Activated CD4-positive, alpha-beta T cell treated with anti-CD3 and anti-CD28 coated beads for 1 hour (primary cell): ENCODE data around the gene ELP6.
"Not testable (repeated sequence)": the region's sequence is repeated elsewhere in the genome, so short reads cannot be mapped to it uniquely, and the experiment has no call there.

Source experiments
- DNase-seq: peaks from one replicate; pipeline ENCODE4 v3.0.0-alpha.2; 2020

Gene ELP6

DNA sequence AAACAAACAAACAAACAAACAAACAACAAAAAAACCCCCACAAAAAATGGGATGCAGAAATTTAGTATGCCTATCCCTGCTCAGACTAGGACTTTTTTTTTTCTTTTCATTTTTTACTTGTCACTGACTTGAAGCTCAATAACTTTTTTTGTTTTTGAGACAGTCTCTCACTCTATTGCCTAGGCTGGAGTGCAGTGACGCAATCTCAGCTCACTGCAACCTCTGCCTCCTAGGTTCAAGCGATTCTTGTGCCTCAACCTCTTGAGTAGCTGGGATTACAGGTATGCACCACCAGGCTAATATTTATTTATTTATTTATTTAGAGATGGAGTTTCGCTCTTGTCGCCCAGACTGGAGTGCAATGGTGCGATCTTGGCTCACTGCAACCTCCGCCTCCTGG lies 8.2 kb downstream of the ELP6 start:
- DNase-seq = not testable (repeated sequence)

DNA sequence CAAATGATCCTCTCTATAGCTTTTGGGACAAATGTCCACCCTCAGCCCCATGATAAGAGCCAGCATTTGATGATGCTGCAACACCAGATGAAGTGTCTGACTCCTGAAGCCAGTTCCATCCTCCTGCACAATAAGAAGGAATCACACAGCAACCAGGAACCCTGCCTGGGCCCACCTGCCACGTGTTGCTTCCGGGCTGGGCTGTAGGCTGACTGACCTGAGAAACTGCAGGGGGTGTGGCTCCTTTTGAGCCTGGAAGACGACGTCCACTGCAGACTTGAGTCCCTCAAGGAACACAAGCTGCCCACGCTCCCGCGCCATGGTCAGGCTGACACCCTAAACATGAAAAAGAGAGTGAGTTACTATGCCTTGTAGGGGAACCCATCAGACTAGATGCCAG lies 9.4 kb downstream of the ELP6 start:
- no peak for DNase-seq

DNA sequence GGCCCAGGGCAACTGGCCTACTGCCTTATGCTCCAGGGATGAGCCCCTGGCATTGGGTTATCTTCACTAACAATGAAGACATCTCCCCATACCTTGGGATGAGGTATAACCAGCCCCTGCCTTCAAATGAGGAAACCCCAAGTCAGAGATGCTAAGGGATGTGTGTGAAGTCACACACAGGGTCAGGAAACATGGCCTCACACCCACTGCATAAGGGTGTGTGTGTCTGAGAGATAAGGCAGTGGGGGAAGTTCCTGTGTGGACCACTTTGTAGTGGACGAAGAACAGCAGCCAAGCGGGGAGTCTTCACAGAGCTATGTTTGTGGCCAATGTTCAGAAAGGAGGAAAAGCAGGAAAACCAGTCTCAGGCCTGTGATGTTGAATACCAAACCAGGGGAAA lies 10.5 kb downstream of the ELP6 start:
- no peak for DNase-seq

DNA sequence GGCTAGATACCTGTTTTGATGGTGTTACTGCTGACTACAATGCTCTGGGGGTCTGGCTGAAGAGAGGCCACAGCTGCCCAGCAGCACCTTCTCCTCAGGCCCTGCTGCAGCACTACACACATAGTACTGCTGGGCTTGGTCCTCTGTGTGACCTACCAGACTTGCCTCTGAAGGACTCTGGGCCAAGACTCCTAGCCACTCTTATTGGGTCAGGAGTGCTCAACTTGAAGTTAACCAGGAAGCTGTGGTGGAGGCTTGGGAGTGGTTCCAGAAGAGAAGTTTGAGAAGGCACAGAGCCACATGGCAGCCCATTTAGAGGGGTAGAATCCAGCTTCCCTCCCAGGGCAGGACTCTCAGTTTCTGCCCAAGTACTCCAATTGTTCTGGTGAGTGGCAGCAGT lies 16.6 kb downstream of the ELP6 start:
- DNase-seq = no peak

DNA sequence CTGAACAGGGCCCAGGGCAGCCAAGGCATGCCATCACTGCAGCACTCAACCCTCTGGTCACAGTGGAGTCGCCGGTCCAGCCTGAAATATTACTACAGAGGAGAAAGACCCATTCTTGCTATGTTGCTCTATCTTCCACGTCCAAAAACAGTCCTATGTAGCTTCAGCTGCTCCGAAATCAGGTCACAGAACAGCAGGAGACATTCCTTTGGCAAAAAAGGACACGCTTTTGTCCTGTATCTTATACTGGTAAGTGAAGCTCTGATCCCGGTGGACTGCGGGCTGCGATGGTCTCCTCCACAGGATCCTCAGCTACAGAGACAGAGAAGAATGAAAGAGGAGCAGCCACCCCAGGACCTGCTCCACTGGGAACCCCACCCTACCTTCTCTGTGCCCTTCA lies 17.6 kb downstream of the ELP6 start:
- no peak for DNase-seq

DNA sequence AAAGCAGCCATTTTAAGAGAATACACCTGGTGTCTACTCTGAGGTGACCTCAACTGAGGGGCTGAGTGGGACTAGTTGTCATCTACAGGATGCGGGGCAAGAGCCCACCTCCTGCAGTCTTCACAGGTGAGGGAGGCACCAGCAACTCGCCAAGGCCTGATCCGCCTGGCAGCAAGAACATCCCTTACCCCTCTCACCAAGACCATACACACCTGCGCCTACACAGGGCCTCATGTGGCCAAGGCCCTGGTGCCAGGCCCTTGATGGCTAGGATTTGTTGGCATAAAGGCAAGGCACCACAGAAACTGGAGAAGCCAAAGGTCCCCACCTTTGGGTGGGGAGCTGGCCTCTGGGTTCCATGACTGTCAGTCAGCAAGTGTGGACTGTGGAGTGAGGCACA lies 18.4 kb downstream of the ELP6 start:
- DNase-seq = no peak

DNA sequence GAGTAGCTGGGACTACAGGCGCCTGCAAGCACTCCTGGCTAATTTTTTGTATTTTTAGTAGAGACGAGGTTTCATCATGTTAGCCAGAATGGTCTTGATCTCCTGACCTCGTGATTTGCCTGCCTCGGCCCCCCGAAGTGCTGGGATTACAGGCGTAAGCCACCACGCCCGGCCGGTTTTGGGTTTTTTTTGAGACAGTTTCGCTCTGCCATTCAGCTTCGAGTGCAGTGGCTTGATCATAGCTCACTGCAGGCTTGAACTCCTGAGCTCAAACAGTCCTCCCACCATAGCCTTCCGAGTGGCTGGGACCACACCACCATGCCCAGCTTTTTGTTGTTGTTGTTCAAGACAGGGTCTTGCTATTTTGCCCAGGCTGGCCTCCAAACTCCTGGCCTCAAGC lies 21.7 kb downstream of the ELP6 start:
- DNase-seq = no peak

DNA sequence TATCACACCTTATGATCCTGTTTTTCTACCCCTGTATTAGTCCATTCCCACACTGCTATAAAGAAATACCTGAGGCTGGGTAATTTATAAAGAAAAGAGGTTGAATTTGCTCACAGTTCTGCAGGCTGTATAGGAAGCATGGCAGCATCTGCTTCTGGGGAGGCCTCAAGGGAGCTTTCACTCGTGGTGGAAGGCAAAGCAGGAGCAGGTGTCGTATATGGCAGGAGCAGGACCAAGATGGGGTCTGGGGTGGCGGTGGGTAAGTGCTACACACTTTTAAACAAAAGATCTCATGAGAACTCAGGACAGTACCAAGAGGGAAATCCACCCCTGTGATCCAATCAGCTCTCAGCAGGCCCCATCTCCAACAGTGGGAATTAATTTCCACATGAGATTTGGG lies 22.3 kb downstream of the ELP6 start:
- no peak for DNase-seq

DNA sequence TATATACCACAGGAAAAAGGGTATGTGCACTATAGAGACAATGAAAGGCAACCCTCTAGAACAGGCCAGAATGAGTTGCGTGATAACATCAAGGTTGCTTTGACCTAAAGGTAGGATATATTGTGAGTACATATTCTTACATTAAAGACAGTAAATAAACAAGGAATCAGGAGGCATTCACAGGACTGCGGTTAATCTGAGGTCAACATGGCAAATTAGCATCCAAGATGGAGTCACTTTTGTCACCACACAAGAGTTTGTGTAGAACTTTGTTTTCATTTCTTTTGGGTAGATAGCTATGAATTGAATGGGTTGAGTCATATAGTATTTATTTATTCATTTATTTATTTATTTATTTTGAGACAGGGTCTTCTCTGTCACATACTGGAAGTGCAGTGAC lies 26.2 kb downstream of the ELP6 start:
- DNase-seq = no peak

DNA sequence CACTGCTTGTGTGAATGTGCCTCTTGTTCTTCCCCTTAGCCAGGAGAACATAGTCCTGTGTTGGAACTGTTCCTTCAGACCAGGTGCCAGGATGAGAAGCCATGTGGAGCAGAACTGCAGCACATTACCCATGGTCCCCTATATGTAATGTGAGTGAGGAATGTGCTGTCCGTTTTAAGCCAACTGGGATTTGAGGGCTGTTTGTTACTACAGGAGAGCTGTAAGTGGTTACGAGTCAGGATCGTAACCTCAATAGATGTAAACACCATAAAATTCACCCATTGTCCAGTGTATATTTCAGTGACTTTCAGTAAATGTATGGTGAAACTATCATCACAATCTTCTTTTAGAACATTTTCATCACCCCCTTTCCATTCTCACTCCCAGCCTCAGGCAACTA lies 27.7 kb downstream of the ELP6 start:
- DNase-seq = no peak

DNA sequence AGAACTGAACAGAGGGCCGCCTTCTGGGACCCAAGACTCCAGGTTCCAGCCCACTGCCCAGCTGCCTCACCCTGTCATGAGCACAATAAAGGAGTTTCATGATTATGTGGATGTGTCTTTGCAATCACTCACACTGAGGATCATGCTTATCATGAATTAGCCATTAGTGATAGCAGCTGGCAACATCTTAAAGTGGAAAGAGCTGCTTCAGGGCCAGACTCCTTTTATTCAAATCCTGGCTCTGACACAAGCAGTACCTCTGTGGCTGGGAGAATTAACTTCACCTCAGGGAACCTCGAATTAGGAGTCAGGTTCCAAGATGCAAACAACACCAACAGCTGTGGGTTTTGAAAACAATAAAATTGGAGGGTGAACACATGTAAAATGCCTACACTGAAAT lies 31.1 kb downstream of the ELP6 start:
- no peak for DNase-seq

DNA sequence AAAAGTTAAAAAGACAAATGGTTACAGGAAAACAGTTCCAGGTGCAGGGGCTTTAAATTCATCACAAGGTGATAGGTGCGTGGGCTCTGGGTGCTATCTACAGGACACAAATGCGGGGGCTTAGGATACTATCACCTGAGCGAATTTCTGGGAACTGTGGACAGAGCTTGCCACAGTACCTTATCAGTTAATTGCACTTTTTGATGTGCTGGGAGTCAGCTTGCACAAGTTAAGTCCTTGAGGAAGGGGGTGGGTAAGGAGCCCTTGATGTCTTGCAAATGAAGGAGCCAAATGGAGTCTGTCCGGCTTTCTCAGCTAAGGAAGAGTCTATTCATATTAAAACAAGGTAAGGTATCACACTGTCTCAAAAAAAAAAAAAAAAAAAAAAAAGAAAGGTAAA lies 31.7 kb downstream of the ELP6 start:
- not testable (repeated sequence) for DNase-seq

DNA sequence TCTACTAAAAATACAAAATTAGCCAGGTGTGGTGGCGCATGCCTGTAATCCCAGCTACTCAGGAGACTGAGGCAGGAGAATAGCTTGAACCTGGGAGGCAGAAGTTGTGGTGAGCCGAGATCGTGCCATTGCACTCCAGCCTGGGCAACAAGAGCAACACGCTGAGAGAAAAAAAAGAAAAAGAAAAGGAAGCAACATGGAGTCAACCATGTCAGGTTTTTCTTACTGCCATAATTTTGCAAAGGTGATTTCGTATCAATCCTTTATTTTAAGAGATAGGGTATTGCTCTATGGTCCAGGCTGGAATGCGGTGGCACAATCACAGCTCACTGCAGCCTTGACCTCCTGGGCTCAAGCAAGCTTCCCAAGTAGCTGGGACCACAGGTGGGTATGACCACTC lies 33.2 kb downstream of the ELP6 start:
- DNase-seq = not testable (repeated sequence)

DNA sequence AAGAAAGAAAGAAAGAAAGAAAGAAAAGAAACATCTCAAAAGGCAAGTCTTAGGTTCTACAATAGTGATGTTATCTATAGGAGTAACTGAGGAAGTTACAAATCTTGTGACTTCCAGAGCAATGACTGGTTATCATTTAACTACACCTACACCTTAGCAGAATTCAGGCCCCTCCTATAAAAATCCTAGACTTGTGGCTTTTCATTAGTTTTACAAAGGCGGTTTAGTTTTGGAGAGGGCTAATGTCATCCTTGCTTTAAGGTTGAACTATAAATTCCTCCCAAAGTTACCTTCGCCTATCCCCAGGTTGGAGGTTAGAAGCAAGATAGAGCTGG lies 33.7 kb downstream of the ELP6 start:
- no peak for DNase-seq

DNA sequence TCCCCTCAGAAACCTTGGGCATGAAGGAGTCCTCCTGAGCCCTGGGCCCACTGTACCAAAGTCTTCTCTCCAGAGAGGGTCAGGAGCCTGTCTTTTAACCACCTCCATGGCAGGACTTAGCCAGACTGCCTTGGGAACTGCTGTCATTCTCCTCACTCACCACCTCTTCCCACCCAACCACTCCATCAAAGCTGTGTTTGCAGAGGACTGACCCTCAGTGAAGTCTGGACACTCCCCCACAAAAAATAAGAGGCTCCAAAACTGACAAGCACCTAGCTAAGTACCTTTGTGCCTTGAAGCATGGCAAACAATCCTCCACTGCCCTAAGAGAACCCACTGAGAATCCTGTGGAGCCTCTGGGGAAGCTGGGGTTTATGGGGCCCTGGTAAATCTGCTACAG lies 35.5 kb downstream of the ELP6 start:
- DNase-seq = no peak

DNA sequence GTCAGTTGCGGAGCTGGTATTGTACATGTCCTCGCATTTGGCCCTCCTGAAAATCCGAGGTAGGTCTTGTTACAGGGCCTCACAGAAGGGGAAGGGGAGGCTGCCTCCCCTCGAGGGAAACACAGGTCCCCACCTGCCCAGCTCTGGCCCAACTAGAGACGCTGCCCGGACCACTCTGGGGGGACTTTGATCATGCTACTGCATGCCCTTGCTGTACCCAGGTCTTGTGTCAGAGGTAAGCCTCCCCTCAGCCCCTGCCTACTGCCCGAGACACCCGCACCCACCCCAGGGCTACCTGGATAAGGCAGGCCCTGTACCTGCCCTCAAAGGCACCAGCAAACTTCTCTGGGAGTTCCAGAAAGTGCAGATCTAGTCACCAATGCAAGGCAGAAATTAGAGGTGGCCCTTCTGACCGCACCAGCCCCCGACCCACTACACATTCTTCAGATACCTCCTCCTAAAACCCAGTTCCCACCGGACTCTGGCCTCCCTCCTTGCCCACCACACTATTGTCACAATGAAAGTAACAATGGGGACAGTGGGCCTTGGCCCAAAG lies 36.8 kb downstream of the ELP6 start:
- no peak for DNase-seq

DNA sequence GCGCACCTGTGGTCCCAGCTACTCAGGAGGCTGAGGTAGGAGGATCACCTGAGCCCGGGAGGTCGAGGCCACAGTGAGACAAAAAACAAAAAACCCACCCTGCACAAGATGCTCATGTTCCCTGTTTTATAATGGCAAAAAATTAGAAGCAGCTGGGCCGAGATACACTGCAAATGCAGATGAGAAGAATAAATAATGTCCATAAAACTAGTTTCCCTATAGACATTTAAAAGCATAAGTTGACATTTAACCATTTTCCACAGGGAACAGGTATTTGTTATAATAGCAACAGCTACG lies 37.2 kb downstream of the ELP6 start:
- no peak for DNase-seq

DNA sequence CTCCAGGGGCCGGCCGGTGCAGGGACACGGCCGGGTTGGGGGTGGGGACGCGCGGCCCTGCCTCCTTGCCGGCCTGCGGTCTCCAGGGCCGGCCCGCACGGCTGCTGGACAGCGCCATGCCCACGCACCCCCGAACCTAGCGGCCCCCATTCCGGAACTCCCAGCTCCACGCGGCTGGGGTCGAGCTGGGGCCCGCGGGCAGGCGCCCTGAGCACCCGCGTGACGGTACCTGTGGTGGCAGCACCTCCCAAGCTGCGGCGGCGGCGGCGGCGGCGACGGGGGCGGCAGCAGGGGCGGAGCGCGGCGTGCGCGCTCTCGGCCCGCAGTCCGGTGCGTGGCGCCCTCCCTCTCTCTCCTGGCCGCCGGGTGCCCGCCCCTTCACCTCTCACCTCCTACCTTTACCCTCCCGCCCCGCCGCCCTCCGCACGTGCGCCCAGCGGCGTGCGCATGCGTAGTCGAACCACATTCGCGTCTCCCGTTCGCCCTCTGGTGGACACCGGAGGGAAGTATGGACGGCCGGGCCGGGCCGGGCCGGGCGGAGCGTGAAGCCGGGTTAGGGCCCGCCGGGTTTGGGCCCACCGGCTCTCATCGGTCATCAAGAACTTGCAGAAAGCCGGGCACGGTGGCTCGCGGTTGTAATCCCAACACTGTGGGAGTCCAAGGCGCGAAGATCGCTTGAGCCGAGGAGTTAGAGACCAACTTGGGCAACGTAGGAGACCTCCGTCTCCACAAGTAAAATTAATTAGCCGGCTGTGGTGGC lies 37.8 kb downstream of the ELP6 start, which contains the start of gene SCAP:
Gene SCAP (minus strand): TSS at position 372 of the 760 bp plus-strand sequence. CDS start 32,948 bp downstream, outside the sequence.
- peak; percentile 96 for DNase-seq

DNA sequence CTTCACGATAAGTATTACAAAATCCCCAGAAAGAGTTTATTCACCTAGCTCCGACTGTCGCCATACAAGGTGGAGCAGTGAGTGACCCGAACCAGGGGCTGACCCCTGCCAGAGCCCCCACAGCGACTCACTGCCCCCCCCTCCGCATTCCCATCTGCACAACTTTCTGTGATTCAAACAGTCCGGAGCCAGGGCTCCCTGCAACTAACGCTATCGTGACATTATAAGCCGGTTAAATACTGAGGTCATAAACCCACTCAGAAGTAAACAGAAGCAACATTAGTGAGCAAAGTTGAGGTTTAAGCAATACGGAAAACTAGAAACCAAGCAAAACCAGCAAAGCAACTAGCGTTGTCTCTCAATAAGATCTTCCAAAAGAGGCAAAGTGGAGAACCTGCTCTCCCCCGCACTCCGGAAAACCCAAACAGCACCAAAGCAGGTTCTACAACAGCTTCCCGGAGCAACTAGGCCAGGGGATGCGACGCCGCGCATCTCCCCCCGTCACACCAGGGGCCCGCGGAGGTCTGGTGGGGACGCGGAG lies 38.4 kb downstream of the ELP6 start:
- no peak for DNase-seq

DNA sequence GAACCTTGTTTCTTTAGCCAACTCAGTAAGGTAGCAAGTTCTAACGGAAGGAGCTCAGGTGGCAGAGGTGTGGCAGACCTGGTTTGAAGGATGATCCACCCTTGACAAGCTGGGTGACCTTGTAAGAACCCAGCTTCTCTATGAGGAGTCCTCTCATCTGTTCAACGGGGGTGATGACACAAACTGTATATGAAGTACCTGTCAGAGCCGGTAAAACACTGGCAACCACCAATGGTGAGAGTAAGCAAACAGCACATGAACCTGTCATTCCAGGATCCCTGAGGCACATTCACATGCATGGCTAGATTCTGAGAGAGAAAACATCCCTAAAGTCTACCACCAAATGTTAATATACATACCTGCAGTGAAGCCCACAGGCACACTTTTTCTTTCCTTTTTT lies 40.1 kb downstream of the ELP6 start:
- DNase-seq = no peak

DNA sequence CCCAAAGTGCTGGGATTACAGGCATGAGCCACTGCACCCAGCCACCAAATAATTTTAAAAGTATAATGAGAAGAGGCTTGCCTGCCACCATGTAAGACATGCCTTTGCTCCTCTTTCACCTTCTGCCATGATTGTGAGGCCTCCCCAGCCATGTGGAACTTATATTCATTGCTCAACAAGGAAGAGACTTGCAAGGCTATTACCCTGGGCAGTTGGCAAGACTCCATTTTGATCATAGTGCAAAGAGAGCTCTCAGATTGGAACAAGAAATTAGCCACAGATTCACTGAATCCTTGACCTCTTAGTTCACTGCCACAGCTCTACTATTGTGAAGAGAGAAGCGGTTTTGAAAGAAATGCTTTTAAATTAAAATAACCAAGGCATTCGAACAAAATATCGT lies 43.9 kb downstream of the ELP6 start:
- DNase-seq = no peak

DNA sequence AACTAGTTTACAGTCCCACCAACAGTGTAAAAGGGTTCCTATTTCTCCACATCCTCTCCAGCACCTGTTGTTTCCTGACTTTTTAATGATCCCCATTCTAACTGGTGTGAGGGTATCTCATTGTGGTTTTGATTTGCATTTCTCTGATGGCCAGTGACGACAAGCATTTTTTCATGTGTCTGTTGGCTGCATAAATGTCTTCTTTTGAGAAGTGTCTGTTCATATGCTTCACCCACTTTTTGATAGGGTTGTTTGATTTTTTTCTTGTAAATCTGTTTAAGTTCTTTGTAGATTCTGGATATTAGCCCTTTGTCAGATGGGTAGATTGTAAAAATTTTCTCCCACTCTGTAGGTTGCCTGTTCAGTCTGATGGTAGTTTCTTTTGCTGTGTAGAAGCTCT lies 45.2 kb downstream of the ELP6 start:
- not testable (repeated sequence) for DNase-seq

DNA sequence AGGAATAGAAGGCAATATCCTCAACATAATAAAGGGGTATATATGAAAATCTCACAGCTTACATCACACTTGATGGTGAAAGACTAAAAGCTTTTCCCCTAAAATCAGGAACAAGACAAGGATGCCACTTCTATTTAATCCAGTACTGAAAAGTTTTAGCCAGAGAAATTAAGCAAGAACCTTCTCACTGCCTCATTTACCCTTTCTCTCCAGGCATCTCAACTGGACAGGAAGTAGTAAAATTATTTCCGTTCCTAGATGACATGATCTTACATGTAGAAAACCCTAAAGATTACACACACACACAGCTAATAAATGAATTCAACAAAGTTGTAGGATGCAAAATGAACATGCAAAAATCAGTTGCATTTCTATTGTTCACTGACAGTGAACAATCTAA lies 48.9 kb downstream of the ELP6 start:
- DNase-seq = no peak

DNA sequence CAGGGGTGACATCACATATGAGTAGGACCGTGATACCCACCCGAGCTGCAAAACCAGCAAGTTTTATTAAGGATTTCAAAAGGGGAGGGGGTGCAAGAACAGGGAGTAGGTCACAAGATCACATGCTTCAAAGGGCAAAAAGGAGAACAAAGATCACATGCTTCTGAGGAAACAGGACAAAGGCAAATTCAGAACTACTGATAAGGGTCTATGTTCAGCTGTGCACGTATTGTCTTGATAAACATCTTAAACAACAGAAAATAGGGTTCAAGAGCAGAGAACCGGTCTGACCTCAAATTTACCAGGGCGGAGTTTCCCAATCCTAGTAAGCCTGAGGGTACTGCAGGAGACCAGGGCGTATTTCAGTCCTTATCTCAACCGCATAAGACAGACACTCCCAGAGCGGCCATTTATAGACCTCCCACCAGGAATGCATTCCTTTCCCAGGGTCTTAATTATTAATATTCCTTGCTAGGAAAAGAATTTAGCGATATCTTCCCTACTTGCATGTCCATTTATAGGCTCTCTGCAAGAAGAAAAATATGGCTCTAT lies 53.9 kb downstream of the ELP6 start:
- not testable (repeated sequence) for DNase-seq

DNA sequence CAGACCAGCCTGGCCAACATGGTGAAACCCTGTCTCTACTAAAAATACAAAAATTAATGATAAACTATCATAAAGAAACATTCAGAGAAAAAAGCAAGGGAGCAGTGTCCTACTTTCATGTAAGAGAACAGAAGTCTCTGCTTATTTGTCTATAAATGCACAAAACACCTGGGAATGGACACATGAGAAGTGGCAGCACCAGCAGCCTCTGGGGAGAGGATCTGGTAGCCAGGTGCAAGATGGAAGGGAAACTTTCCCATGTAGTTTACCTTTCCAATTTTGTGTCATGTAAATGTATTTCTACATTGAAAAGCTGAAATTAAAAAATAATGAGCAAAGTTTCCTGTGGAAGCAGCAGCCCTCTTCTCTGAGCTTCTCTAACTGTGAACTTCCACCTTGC lies 56.5 kb downstream of the ELP6 start:
- no peak for DNase-seq
